ENCODE results near the gene MEGF9. TPM values are rescaled to one million over a fixed set of nuclear protein-coding genes. Genes with fewer than 3 reads are reported as not detected.
"Not testable (repeated sequence)": the region's sequence is repeated elsewhere in the genome, so short reads cannot be mapped to it uniquely, and the experiment has no call there.

MEGF9 gene
- polyA plus RNA-seq (2013, experiment 1 of 2; ENCODE audit: insufficient read length), result 4.9 TPM
- polyA plus RNA-seq (2013, experiment 2 of 2; ENCODE audit: insufficient read length), result 4.8 TPM

- DNase-seq, result peak; percentile 98
These were observed at the start of gene MEGF9 for GRCh38 chr9:120714088-120714845. Gene MEGF9, minus strand, starts transcription at chr9:120714470. Its CDS starts 112 bp downstream, at chr9:120714358.

DNA sequence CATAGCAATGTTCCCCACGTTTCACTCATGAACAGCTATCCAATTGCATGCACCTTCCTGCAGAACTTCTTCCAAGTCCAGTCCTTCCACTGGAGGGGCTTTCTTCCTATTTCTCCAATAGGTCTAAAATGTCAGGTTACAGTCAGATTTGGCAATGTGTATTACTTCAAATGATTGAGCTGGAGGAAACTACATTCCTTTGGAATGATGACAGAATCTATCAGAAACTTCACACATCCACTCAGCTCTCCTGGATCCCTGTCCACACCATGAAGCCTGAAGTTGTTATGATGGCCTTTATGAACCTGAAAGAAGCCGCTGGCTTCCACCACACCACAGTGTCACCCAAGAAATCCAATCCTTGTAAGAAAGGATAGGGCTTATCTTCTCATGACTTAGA is 46.7 kb upstream of the MEGF9 start:
- no peak for DNase-seq

- no peak for DNase-seq
These were observed 45.6 kb upstream of the MEGF9 start for GRCh38 chr9:120759755-120760400.

DNA sequence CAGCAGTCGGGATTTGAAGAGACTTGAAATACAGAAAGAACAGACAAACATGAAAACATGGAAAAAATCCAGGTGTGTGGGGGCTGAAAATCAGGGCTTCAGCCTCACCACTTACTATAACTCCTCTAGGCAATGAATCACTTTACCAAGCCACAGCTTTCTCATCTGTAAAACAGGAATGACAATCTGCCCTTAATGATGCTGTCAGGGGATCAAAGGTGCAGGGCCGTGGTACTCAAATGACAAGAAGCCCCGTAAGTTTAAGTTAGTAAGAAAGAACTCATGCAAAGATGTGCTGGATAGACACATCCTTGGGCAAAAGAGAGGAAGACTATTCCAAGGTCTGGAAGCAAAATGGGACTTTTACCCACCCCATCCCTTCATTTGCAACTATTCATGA is 44.3 kb upstream of the MEGF9 start:
- DNase-seq, result no peak

- no peak for DNase-seq
These were observed 43.0 kb upstream of the MEGF9 start for GRCh38 chr9:120757026-120757913.

DNA sequence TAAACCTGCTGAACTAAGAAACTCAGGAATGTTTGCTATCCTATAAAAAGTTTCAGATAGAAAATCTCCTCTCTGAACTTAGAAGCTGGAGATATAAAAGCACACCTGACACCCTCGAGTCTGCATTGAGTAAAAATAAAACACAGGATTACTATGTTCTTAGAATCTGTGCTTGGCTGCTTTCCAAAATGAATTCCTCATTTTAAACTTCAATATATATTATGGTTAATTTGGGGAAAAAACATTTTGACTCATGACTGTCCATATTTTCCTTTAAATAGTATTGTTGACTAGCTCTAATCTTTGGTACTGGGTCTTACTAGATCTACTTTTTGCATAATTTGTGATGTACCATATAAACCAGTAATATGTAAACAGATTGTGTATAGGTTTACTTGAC is 42.3 kb upstream of the MEGF9 start:
- DNase-seq, result no peak

DNA sequence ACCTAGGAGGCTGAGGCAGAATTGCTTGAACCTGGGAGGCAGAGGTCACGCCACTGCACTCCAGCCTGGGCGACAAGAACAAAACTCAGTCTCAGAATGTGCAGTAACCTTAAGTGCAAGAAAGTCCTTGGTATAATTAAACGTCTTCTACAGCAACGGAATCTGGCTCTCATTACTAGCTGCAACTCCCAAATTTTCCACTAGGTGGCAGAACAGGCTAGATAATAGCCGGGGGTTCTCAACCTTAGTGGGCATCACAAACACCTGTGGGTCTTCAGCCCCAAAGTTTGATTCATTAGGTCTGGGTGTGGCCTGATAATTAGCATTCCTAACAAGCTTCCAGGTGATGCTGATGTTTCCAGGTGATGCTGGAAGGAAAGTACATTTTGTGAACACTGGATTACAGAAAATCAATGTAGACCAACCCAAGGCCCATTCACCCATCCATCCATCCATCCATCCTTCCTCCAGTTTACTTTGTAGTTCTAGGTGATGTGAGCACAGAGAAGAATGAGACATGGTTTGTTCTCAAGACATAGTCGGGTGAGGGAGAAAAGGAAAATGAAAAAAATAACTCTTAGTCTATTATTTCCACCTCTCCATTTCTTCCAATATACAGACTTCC is 41.7 kb upstream of the MEGF9 start:
- DNase-seq, result peak; percentile 35

DNA sequence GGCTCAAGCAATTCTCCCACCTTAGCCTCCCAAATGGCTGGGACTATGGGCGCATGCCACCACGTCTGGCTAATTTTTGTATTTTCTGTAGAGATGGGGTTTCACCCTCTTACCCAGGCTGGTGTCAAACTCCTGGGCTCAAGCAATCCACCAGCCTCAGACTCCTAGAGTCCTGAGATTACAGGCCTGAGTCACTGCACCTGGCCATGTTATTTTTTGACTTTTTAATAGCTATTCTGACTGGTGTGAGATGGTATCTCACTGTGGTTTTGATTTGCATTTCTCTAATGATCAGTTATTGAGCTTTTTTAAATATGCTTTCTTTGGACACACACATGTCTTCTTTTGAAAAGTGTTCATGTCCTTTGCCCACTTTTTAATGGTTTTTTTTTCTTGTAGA is 40.8 kb upstream of the MEGF9 start:
- DNase-seq, result no peak

DNA sequence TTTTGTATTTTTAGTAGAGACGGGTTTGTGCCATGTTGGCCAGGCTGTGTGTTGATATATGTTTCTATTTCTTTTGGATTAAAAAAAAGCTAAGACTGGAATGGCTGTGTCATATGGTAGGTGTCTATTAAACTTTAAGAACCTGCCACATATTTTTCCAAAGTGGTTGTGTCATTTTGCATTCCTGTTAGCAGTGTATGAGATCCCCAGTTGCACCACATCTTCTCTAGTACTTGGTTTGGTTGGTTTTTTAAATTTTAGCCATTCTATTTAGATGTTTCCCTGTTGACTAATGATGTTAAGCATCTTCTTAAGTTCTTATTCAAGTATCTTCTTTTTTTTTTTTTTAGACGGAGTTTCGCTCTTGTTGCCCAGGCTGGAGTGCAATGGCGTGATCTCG is 36.2 kb upstream of the MEGF9 start:
- DNase-seq, result no peak

DNA sequence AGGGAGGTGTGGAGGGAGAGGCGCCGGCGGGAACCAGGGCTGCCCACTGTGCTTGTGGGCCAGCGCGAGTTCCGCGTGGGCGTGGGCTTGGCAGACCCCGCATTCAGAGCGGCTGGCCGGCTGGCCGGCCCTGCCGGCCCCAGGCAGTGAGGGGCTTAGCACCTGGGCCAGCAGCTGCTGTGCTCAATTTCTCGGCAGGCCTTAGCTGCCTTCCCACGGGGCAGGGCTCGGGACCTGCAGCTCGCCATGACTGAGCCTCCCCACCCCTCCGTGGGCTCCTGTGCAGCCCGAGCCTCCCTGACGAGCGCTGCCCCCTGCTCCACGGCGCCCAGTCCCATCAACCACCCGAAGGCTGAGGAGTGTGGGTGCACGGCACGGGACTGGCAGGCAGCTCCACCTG is 32.1 kb upstream of the MEGF9 start:
- DNase-seq, result not testable (repeated sequence)

- DNase-seq, result no peak
These were observed 31.0 kb upstream of the MEGF9 start for GRCh38 chr9:120745278-120745677.

- DNase-seq, result peak; percentile 25
These were observed 28.7 kb upstream of the MEGF9 start for GRCh38 chr9:120742951-120743416.

DNA sequence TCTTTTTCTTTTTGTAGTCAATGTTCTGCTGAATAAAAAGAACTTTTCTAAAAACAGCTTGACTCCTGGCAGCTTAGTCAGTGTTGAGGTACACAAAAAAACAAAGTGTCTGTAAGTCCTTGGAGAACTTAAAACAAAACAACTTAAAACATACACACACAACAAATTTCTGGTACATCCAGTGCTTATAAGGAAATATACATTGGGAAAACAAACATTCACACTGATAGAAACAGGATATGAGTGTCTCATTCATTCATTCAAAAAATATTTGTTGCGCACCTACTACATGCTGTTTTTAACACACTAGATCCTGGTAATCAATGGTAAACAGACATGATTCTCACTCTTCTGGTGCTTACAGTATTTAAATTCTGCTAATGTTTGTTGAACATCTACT is 27.4 kb upstream of the MEGF9 start:
- no peak for DNase-seq

DNA sequence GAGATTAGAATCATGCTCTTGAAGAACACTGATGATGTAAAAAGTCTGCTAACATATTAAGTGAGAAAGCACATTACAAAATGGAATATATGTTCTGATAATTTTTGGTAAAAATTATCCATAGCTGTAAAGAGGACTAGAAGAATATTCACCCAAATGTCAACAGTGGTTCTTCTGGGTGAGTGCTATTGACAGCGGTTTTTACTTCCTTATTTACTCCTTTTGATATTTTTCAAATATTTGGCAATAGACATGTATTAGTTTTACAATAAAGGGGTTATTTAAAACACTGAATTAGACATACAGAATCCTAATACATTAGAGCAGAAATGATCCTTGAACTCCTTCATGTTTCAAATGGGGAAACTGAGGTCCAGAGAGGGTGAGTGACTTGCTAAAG is 26.9 kb upstream of the MEGF9 start:
- DNase-seq, result no peak

- DNase-seq, result no peak
These were observed 25.9 kb upstream of the MEGF9 start for GRCh38 chr9:120740132-120740531.

DNA sequence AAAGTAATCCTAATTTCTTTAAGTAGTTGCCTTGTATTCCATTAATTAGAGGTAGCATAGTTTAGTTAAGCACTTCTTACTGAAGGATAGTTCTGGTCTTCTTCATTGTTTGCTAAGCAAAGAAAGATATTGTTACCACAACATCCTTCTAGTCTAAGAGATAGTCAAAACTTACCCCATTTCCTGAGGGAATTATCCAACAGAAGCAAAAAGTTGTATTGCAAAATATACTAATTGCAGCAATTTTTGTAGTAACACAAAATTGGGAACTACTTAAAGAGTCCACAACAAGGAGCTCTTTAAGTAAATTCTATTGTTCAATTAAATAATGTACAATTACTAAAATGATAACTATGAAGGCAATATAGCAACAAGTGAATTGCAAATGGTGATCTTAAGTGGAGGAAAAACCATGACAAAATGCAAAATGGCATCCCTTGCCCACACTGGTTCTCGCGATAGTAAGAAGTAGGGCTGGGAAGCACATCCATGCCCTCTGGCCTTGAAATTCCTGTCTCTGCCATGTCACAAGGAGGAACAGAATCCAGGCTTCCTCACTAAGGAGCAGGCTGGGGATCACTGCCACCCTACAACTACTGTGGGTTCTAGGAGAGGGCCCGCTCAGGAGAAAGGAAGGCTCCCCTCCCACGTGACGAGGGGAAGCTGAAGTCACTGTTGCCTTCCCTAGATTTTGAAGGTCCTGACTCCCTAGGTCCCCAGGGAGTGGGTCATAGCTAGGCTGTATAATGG is 23.3 kb upstream of the MEGF9 start:
- no peak for DNase-seq

DNA sequence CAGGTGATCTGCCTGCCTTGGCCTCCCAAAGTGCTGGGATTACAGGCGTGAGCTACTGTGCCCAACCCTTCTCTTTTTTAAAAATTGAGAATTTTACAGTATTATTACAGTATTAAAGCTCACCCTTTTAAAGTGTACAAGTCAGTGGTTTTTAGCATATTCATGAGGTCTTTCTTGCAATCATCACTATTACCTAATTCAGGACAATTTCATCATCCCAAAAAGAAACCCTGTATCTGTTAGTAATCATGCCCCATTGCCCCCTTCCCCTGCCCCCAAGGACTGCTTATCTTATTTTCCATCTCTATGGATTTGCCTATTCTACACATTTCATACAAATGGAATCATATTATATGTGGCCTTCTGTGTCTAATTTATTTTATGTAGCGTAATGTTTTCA is 22.6 kb upstream of the MEGF9 start:
- no peak for DNase-seq

- no peak for DNase-seq
These were observed 21.3 kb upstream of the MEGF9 start for GRCh38 chr9:120735415-120736126.

- no peak for DNase-seq
These were observed 20.5 kb upstream of the MEGF9 start for GRCh38 chr9:120734607-120735410.

GRCh38 chr9:120733190-120733589 is 18.9 kb upstream of the MEGF9 start:
- DNase-seq, result peak; percentile 19

Data from fibroblast of skin of scalp (primary cell).